Measurements from ENCODE around the gene C1orf35.

C1orf35 gene

GRCh38 chr1:228082214-228082917 is 20.8 kb downstream of the C1orf35 start, which contains the start of gene ARF1:
ARF1 (plus strand) TSS chr1:228082708; CDS start chr1:228097115, 14,407 bp downstream.
- TF ChIP-seq MAX (IDR thresholded peaks at IDR 0.05; ENCODE audit: low read depth, low read length) (peak; percentile 15; the same call in 1 of the 2 replicates), POLR2A (IDR thresholded peaks at IDR 0.05; ENCODE audit: extremely low read depth, insufficient read length) (peak; percentile 91), CTCF (IDR thresholded peaks at IDR 0.05; ENCODE audit: low read depth, low read length) (no peak), MYC (IDR thresholded peaks at IDR 0.05; ENCODE audit: low read depth, low read length) (peak; percentile 54; the same call in 1 of the 2 replicates)
- DNase-seq (ENCODE audit: low read depth) = peak; percentile 91
- peak within 1 kb of the TSS; percentile 96 for H3K4me3 ChIP-seq (ENCODE audit: low read depth, low read length)

- TF ChIP-seq MAX (IDR thresholded peaks at IDR 0.05; ENCODE audit: low read depth, low read length) = no peak
- TF ChIP-seq POLR2A (IDR thresholded peaks at IDR 0.05; ENCODE audit: extremely low read depth, insufficient read length) = no peak
- no peak for TF ChIP-seq MYC (IDR thresholded peaks at IDR 0.05; ENCODE audit: low read depth, low read length)
- no peak for TF ChIP-seq CTCF (IDR thresholded peaks at IDR 0.05; ENCODE audit: low read depth, low read length)
- peak overlapping the region; percentile 83 for H3K4me3 ChIP-seq (ENCODE audit: low read depth, low read length)
- peak; percentile 56 for DNase-seq (ENCODE audit: low read depth)
These were observed 21.4 kb downstream of the C1orf35 start for GRCh38 chr1:228081578-228082213.

- TF ChIP-seq CTCF (IDR thresholded peaks at IDR 0.05; ENCODE audit: low read depth, low read length) = no peak
- no peak for TF ChIP-seq MAX (IDR thresholded peaks at IDR 0.05; ENCODE audit: low read depth, low read length)
- TF ChIP-seq POLR2A (IDR thresholded peaks at IDR 0.05; ENCODE audit: extremely low read depth, insufficient read length) = no peak
- no peak for TF ChIP-seq MYC (IDR thresholded peaks at IDR 0.05; ENCODE audit: low read depth, low read length)
- no peak for DNase-seq (ENCODE audit: low read depth)
- peak overlapping the region; percentile 83 for H3K4me3 ChIP-seq (ENCODE audit: low read depth, low read length)
These were observed 22.0 kb downstream of the C1orf35 start for GRCh38 chr1:228081144-228081543.

GRCh38 chr1:228079601-228080263 is 23.4 kb downstream of the C1orf35 start:
- TF ChIP-seq CTCF (IDR thresholded peaks at IDR 0.05; ENCODE audit: low read depth, low read length) (no peak), POLR2A (IDR thresholded peaks at IDR 0.05; ENCODE audit: extremely low read depth, insufficient read length) (no peak), MAX (IDR thresholded peaks at IDR 0.05; ENCODE audit: low read depth, low read length) (no peak), MYC (IDR thresholded peaks at IDR 0.05; ENCODE audit: low read depth, low read length) (no peak)
- DNase-seq (ENCODE audit: low read depth) = no peak
- H3K4me3 ChIP-seq (ENCODE audit: low read depth, low read length) = no peak overlapping the region

GRCh38 chr1:228079013-228079412 is 24.1 kb downstream of the C1orf35 start:
- no peak for TF ChIP-seq MYC (IDR thresholded peaks at IDR 0.05; ENCODE audit: low read depth, low read length)
- no peak for TF ChIP-seq MAX (IDR thresholded peaks at IDR 0.05; ENCODE audit: low read depth, low read length)
- no peak for TF ChIP-seq CTCF (IDR thresholded peaks at IDR 0.05; ENCODE audit: low read depth, low read length)
- TF ChIP-seq POLR2A (IDR thresholded peaks at IDR 0.05; ENCODE audit: extremely low read depth, insufficient read length) = no peak
- DNase-seq (ENCODE audit: low read depth) = no peak
- no peak overlapping the region for H3K4me3 ChIP-seq (ENCODE audit: low read depth, low read length)

Data from NB4 (cell line).